ENCODE results near the gene C9orf85.

DNA sequence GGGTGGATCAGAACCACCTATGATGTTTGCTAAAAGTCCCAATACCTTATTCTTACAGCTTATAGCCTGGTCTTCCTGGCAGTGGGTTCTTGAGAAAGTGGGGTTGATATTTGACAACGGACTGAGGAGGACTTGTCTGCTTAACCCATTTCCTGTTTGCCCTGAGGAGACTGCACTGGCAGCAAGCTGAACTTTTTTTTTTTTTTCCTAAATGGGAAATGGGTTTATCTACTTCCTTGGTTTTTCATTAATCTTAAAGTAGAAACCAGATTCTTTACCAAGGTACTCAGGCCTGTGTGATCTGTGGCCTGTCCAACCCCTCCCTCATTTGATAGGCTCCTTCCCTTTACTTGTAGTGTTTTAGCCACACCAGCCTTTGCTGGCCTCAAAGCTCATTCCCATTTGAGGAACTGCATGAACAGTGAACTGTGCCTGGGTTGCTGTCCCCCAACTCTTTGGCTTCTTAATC is 101.9 kb downstream of the C9orf85 start:
- TF ChIP-seq RAD21 (CRISPR knock-in tag; conservative IDR thresholded peaks at IDR 0.05 in 1 of 2, IDR thresholded peaks at IDR 0.05 in 1 of 2) = no peak
- no peak for TF ChIP-seq LCOR (CRISPR knock-in tag; IDR thresholded peaks at IDR 0.05)
- TF ChIP-seq, protein P1, sequence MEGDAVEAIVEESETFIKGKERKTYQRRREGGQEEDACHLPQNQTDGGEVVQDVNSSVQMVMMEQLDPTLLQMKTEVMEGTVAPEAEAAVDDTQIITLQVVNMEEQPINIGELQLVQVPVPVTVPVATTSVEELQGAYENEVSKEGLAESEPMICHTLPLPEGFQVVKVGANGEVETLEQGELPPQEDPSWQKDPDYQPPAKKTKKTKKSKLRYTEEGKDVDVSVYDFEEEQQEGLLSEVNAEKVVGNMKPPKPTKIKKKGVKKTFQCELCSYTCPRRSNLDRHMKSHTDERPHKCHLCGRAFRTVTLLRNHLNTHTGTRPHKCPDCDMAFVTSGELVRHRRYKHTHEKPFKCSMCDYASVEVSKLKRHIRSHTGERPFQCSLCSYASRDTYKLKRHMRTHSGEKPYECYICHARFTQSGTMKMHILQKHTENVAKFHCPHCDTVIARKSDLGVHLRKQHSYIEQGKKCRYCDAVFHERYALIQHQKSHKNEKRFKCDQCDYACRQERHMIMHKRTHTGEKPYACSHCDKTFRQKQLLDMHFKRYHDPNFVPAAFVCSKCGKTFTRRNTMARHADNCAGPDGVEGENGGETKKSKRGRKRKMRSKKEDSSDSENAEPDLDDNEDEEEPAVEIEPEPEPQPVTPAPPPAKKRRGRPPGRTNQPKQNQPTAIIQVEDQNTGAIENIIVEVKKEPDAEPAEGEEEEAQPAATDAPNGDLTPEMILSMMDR (IDR thresholded peaks at IDR 0.05 in 2 of 3, conservative IDR thresholded peaks at IDR 0.05 in 1 of 3; ENCODE audit: insufficient read depth in 2 of 3, low read depth in 1 of 3, low read length in 3 of 3) = no peak
- no peak for TF ChIP-seq POLR2A (conservative IDR thresholded peaks at IDR 0.05)
- no peak for TF ChIP-seq TBL1XR1 (IDR thresholded peaks at IDR 0.05; ENCODE audit: low read length in 2 of 2)
- TF ChIP-seq TGIF2 (CRISPR knock-in tag; IDR thresholded peaks at IDR 0.05) = no peak
- no peak for TF ChIP-seq NFYB (IDR thresholded peaks at IDR 0.05; ENCODE audit: extremely low read depth, insufficient read length)
- TF ChIP-seq, protein P2, sequence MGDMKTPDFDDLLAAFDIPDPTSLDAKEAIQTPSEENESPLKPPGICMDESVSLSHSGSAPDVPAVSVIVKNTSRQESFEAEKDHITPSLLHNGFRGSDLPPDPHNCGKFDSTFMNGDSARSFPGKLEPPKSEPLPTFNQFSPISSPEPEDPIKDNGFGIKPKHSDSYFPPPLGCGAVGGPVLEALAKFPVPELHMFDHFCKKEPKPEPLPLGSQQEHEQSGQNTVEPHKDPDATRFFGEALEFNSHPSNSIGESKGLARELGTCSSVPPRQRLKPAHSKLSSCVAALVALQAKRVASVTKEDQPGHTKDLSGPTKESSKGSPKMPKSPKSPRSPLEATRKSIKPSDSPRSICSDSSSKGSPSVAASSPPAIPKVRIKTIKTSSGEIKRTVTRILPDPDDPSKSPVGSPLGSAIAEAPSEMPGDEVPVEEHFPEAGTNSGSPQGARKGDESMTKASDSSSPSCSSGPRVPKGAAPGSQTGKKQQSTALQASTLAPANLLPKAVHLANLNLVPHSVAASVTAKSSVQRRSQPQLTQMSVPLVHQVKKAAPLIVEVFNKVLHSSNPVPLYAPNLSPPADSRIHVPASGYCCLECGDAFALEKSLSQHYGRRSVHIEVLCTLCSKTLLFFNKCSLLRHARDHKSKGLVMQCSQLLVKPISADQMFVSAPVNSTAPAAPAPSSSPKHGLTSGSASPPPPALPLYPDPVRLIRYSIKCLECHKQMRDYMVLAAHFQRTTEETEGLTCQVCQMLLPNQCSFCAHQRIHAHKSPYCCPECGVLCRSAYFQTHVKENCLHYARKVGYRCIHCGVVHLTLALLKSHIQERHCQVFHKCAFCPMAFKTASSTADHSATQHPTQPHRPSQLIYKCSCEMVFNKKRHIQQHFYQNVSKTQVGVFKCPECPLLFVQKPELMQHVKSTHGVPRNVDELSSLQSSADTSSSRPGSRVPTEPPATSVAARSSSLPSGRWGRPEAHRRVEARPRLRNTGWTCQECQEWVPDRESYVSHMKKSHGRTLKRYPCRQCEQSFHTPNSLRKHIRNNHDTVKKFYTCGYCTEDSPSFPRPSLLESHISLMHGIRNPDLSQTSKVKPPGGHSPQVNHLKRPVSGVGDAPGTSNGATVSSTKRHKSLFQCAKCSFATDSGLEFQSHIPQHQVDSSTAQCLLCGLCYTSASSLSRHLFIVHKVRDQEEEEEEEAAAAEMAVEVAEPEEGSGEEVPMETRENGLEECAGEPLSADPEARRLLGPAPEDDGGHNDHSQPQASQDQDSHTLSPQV (IDR thresholded peaks at IDR 0.05) = no peak
- TF ChIP-seq CBX1 (IDR thresholded peaks at IDR 0.05; ENCODE audit: low read depth) = no peak
- no peak for TF ChIP-seq NCOA4 (IDR thresholded peaks at IDR 0.05; ENCODE audit: partially characterized antibody)
- TF ChIP-seq FOXA1 (IDR thresholded peaks at IDR 0.05; ENCODE audit: borderline replicate concordance) = no peak
- TF ChIP-seq, protein P3, sequence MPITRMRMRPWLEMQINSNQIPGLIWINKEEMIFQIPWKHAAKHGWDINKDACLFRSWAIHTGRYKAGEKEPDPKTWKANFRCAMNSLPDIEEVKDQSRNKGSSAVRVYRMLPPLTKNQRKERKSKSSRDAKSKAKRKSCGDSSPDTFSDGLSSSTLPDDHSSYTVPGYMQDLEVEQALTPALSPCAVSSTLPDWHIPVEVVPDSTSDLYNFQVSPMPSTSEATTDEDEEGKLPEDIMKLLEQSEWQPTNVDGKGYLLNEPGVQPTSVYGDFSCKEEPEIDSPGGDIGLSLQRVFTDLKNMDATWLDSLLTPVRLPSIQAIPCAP (CRISPR knock-in tag; IDR thresholded peaks at IDR 0.05; ENCODE audit: borderline replicate concordance) = no peak
- no peak for TF ChIP-seq TEAD2 (tag; IDR thresholded peaks at IDR 0.05)
